Caco-2 (cell line): Measurements from ENCODE around the gene FDXR. TPM values are rescaled to one million over a fixed set of nuclear protein-coding genes. Genes with fewer than 3 reads are reported as not detected.
A peak's percentile ranks its signal among the peaks of the same experiment; 100 is the strongest.
"Not testable (repeated sequence)": the region's sequence is repeated elsewhere in the genome, so short reads cannot be mapped to it uniquely, and the experiment has no call there.

Experiments
- BruUV-seq: library from RNA; stranded (reverse); fragments of 400-500 nt; replicated peaks from 2 replicates; lab custom pipeline; 2021; lab: Mats Ljungman, UMichigan
- CTCF ChIA-PET: fragments of 300-600 bp; sonication (Branson Sonifier 250); formaldehyde crosslinking; loops from one replicate; lab custom pipeline; 2022; ENCODE audit warnings: antibody characterized with exemption; lab: Charles Lee
- POLR2A ChIA-PET: fragments of 300-600 bp; sonication (Branson Sonifier 250); formaldehyde crosslinking; loops from one replicate; lab custom pipeline; 2022; ENCODE audit warnings: antibody characterized with exemption; lab: Charles Lee
- DNase-seq, 2 experiments: peaks; one replicate each; pipeline versions ENCODE4 v3.0.0 to v3.0.0-alpha.2; 2020 to 2022
- H3K27me3 ChIP-seq: replicated peaks from 2 replicates; pipeline ENCODE4 v1.6.0; 2011; ENCODE audit warnings: low read length; ENCODE audit not compliant: control insufficient read depth, insufficient read depth
- H3K36me3 ChIP-seq: 2 replicates; pipeline ENCODE4 v1.5.1; 2011; ENCODE audit warnings: low read length; ENCODE audit not compliant: control insufficient read depth, insufficient read depth
- H3K4me1 ChIP-seq: fragments of 250-450 bp; sonication (Bioruptor Pico); 2 replicates; pipeline ENCODE4 v1.5.1; 2020; ENCODE audit warnings: mild to moderate bottlenecking
- H3K4me3 ChIP-seq: 2 replicates; pipeline ENCODE4 v1.5.1; 2011; ENCODE audit warnings: low read depth, mild to moderate bottlenecking, control low read depth, low read length
- H3K9me3 ChIP-seq: fragments of 250-450 bp; sonication (Bioruptor Pico); 2 replicates; pipeline ENCODE4 v1.5.1; 2020; ENCODE audit warnings: mild to moderate bottlenecking, moderate library complexity
- H3K27ac Mint-ChIP-seq: one replicate; pipeline ENCODE4 v1.8.0; 2022; ENCODE audit warnings: mixed read lengths; ENCODE audit not compliant: unreplicated experiment
- H3K27me3 Mint-ChIP-seq: one replicate; pipeline ENCODE4 v1.8.0; 2022; ENCODE audit warnings: mixed read lengths; ENCODE audit not compliant: insufficient read depth, unreplicated experiment
- H3K36me3 Mint-ChIP-seq: one replicate; pipeline ENCODE4 v1.8.0; 2022; ENCODE audit warnings: mild to moderate bottlenecking, mixed read lengths; ENCODE audit not compliant: insufficient read depth, unreplicated experiment
- H3K4me1 Mint-ChIP-seq: one replicate; pipeline ENCODE4 v1.8.0; 2022; ENCODE audit warnings: low read depth, mixed read lengths; ENCODE audit not compliant: unreplicated experiment
- H3K4me3 Mint-ChIP-seq: one replicate; pipeline ENCODE4 v1.8.0; 2022; ENCODE audit warnings: mild to moderate bottlenecking, moderate library complexity, mixed read lengths; ENCODE audit not compliant: unreplicated experiment
- H3K9me3 Mint-ChIP-seq: one replicate; pipeline ENCODE4 v1.8.0; 2022; ENCODE audit warnings: mixed read lengths; ENCODE audit not compliant: unreplicated experiment
- intact Hi-C: fragments of 100-400 bp; cut with micrococcal nuclease; formaldehyde crosslinking; loops from one replicate; pipeline ENCODE4 v1.10.0; 2022; ENCODE audit not compliant: unreplicated experiment
- total RNA-seq: library from RNA; stranded (reverse); gene quantifications from 2 replicates; pipeline ENCODE4 v1.2.3, GENCODE V29; 2022
- TF ChIP-seq, protein P1 (sequence below), 2 experiments: fragments of 200-600 bp in 1 of 2; IDR thresholded peaks; 1 replicate in 1 of 2; 2 replicates in 1 of 2; pipeline versions ENCODE4 v1.5.1 to v1.8.0; 2011 to 2022; ENCODE audit warnings: antibody characterized with exemption in 1 of 2, control low read depth in 1 of 2, inconsistent platforms in 1 of 2, low read depth in 1 of 2, low read length in 1 of 2, mild to moderate bottlenecking in 1 of 2, moderate library complexity in 1 of 2; ENCODE audit not compliant: insufficient read depth in 1 of 2, severe bottlenecking in 1 of 2, unreplicated experiment in 1 of 2

The FDXR gene
- total RNA-seq, 1 experiment from 2014 or later: 19.0 TPM

DNA sequence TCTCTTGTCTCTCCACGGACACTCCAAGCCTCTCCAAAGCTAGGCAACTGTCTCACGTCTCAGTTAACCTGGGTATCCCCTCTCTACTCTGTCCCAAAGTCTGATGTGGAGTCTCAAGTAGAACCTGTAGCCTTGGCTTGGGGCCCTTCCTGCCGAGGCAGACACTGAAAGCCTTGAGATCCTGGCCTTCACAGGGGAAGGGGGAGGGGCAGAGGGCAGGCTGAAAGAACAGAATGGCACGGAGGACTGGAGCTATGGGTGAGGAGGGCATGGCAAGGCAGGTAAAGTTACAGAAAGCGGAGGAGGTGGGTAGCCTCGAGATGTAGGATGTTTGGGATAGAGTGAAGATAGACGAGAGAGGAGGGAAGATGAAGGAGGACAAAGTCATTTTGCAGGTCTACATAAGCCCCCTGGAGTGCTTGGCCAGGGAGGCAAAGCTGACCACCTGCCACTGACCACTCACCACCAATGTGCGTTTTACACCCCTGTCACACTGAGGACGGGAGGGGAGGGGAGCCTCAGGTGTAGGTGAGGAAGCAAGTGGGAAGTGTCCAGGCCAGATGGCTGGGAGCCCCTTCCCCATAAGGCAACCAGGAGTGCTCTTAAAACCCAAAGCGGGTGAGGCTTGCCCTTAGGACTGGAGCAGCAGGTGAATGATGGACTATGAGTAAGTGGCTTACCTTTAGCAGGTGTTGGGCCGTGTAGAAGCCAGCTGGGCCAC lies 1.3 kb downstream of the FDXR start:
- Histone ChIP-seq H3K9me3 (no peaks in the 10 kb centered on the region), H3K27me3 (no peaks in the 10 kb centered on the region), H3K4me3 (peak overlapping the region; percentile 83), H3K4me1 (peaks cover 12% of the 10 kb centered on the region), H3K36me3 (no peaks in the 10 kb centered on the region)
- POLR2A ChIA-PET: no interaction called here
- intact Hi-C loops: no loop called here
- TF ChIP-seq, protein P1, sequence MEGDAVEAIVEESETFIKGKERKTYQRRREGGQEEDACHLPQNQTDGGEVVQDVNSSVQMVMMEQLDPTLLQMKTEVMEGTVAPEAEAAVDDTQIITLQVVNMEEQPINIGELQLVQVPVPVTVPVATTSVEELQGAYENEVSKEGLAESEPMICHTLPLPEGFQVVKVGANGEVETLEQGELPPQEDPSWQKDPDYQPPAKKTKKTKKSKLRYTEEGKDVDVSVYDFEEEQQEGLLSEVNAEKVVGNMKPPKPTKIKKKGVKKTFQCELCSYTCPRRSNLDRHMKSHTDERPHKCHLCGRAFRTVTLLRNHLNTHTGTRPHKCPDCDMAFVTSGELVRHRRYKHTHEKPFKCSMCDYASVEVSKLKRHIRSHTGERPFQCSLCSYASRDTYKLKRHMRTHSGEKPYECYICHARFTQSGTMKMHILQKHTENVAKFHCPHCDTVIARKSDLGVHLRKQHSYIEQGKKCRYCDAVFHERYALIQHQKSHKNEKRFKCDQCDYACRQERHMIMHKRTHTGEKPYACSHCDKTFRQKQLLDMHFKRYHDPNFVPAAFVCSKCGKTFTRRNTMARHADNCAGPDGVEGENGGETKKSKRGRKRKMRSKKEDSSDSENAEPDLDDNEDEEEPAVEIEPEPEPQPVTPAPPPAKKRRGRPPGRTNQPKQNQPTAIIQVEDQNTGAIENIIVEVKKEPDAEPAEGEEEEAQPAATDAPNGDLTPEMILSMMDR (IDR thresholded peaks at IDR 0.05; ENCODE audit: insufficient read depth in 1 of 2, low read depth in 1 of 2, low read length in 1 of 2, severe bottlenecking in 1 of 2, unreplicated experiment in 1 of 2): no peak
- Mint-ChIP-seq H3K4me3 (peak overlapping the region; percentile 84), H3K27ac (no peak overlapping the region), H3K4me1 (peaks cover 21% of the 10 kb centered on the region), H3K27me3 (no peaks in the 10 kb centered on the region), H3K9me3 (no peaks in the 10 kb centered on the region), H3K36me3 (peaks cover 16% of the 10 kb centered on the region)
- DNase-seq: no peak
- no TSS peak for BruUV-seq
- CTCF ChIA-PET: interaction anchor here (1.1 kb wide), 1 partner anchor 9 kb away, joined by 3 read pairs; no protein-coding TSS in a partner anchor

DNA sequence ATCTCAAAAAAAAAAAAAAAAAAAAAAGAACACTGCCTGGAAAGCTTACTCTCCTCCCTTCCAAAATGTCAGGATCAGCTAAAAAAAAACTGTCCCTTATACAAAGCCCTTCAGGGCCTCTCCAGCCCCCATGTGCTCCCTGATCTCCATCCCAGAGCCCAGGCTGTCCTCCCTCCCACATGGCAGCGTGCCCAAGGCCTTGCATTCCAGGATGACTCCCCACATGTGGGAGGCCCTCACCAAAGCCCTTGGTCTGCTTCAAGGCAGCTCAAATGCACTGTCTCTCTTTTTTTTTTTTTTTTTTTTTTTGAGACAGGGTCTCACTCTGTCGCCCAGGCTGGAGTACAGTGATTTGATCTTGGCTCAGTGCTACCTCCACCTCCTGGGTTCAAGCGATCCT lies 2.3 kb downstream of the FDXR start:
- H3K9me3 Mint-ChIP-seq: no peaks in the 10 kb centered on the region
- no peaks in the 10 kb centered on the region for H3K27me3 Mint-ChIP-seq
- no peak overlapping the region for H3K27ac Mint-ChIP-seq
- Histone ChIP-seq H3K4me3 (no peak overlapping the region), H3K4me1 (peaks cover 12% of the 10 kb centered on the region), H3K27me3 (no peaks in the 10 kb centered on the region), H3K9me3 (no peaks in the 10 kb centered on the region), H3K36me3 (no peaks in the 10 kb centered on the region)
- POLR2A ChIA-PET: no interaction called here
- CTCF ChIA-PET: interaction anchor here (0.6 to 1.1 kb wide), 2 partner anchors 8 to 90 kb away, joined by 3 read pairs; no protein-coding TSS in a partner anchor
- intact Hi-C loops: no loop called here
- H3K4me1 Mint-ChIP-seq: peaks cover 15% of the 10 kb centered on the region
- peaks cover 16% of the 10 kb centered on the region for H3K36me3 Mint-ChIP-seq
- H3K4me3 Mint-ChIP-seq: no peak overlapping the region
- no TSS peak for BruUV-seq
- TF ChIP-seq, protein P1 (IDR thresholded peaks at IDR 0.05; ENCODE audit: insufficient read depth in 1 of 2, low read depth in 1 of 2, low read length in 1 of 2, severe bottlenecking in 1 of 2, unreplicated experiment in 1 of 2): no peak
- no peak for DNase-seq

DNA sequence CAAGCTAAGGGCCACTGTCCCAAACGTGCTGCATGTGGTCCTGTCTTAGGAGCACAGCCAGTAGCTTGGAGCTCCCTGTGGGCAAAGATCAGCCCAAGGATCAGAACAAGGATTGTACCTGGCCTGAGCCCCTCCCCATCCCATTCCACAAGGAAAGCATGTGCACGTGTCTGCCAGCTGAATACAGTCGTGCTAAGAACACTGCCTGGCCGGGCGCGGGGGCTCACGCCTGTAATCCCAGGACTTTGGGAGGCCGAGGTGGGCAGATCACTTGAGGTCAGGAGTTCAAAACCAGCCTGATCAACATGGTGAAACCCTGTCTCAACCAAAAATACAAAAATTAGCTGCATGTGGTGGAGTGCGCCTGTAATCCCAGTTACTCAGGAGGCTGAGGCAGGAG lies 2.8 kb downstream of the FDXR start:
- CTCF ChIA-PET: interaction anchor here (0.6 to 1.1 kb wide), 3 partner anchors 8 to 91 kb away, joined by 3 to 4 read pairs (median 3); no protein-coding TSS in a partner anchor
- peaks cover 12% of the 10 kb centered on the region for H3K4me1 ChIP-seq
- BruUV-seq: not testable (repeated sequence)

More for the DNA sequence above, 2.8 kb downstream of the FDXR start:
- H3K4me3 Mint-ChIP-seq, H3K27ac Mint-ChIP-seq, H3K4me3 ChIP-seq, H3K9me3 ChIP-seq, H3K36me3 ChIP-seq, DNase-seq, POLR2A ChIA-PET, H3K27me3 Mint-ChIP-seq, H3K27me3 ChIP-seq, H3K9me3 Mint-ChIP-seq, intact Hi-C loops: not testable (repeated sequence)
- Mint-ChIP-seq H3K4me1 (peaks cover 15% of the 10 kb centered on the region), H3K36me3 (peaks cover 16% of the 10 kb centered on the region)
